GM12872 (cell line): ENCODE data around the gene AP3M1.

Experiments
- TF ChIP-seq, protein P1 (sequence below): IDR thresholded peaks from 3 replicates; pipeline ENCODE4 v1.5.1; 2011; ENCODE audit warnings: low read depth, mild to moderate bottlenecking, low read length, moderate library complexity; ENCODE audit not compliant: insufficient read depth

AP3M1 gene

DNA sequence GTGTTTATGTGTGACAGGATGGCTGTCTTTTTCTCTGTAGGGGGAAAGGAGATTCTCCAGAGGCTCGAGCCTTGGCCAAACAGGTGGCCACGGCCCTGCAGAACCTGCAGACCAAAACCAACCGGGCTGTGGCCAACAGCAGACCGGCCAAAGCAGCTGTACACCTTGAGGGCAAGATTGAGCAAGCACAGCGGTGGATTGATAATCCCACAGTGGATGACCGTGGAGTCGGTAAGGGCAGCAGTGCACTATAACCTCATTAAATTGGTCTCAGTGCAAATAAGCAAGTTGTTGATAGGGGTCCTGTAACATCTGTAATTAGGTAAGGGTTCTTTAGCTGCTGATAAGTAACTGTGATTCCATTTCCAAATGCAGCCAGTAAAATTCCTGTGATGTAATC is 56.4 kb downstream of the AP3M1 start:
- TF ChIP-seq, protein P1, sequence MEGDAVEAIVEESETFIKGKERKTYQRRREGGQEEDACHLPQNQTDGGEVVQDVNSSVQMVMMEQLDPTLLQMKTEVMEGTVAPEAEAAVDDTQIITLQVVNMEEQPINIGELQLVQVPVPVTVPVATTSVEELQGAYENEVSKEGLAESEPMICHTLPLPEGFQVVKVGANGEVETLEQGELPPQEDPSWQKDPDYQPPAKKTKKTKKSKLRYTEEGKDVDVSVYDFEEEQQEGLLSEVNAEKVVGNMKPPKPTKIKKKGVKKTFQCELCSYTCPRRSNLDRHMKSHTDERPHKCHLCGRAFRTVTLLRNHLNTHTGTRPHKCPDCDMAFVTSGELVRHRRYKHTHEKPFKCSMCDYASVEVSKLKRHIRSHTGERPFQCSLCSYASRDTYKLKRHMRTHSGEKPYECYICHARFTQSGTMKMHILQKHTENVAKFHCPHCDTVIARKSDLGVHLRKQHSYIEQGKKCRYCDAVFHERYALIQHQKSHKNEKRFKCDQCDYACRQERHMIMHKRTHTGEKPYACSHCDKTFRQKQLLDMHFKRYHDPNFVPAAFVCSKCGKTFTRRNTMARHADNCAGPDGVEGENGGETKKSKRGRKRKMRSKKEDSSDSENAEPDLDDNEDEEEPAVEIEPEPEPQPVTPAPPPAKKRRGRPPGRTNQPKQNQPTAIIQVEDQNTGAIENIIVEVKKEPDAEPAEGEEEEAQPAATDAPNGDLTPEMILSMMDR: no peak

DNA sequence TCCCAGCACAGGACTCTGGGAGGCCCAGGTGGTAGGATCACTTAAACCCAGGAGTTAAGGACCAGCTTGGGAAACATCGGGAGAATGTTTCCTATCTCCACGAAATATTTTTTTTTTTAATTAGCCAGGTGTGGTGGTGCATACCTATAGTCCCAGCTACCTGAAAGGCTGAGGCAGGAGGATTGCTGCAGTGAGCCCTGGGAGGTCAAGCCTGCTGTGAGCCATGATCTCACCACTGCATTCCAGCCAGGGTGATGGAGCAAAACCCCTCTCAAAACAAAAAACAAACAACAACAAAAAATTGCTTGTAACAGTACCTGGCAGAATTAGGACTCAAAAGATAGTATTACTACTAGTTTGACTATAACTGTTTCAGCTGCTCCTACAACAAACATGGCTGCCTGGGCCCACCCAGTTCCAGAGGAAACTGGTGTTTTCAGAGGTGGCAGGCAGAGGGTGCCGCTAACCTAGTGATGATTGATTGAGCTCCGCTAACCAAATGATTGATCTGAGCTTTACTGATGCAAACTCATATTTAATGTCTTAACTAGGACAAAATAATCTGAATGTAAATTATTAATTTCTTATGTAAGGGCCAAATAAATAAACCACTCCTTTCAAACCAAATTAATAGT is 57.0 kb downstream of the AP3M1 start:
- TF ChIP-seq, protein P1: no peak

DNA sequence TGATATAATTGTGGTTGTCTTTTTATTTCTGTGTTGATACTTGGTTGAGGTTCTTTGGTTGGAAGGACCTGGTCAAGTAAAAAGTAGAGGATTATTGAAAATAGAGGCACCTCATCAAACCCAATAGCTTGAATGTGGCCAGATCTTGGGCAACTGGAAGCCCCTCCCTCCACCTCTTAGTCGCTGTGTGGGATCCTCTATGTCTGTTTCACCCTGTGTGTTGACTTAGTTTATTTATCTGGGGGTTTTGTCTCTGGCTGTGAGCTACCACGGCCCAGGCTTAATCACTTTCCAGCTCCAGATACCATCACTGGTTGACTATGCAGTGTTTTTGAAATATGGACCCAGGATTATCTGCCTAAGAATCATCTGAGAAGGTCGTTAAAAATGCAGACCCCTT is 58.3 kb downstream of the AP3M1 start:
- TF ChIP-seq, protein P1: no peak

DNA sequence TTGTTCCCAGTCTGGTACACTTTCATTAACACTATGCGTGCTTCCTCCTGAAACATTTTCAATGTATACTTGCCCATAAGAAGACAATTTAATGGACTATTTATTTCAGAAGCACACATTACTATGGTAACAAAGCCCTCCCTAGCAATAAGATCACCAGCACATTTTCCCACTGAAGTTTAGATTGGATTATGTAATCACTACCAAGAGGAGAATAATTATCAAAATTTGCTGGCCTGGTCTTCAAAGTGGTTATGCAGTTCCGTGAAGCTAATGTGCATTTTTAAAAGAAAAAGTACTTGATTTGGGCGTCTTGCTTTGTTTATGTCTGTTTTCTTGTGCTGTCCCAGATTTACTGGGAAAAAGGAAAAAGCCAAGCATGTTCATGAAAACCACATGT is 61.9 kb downstream of the AP3M1 start:
- TF ChIP-seq, protein P1: no peak

DNA sequence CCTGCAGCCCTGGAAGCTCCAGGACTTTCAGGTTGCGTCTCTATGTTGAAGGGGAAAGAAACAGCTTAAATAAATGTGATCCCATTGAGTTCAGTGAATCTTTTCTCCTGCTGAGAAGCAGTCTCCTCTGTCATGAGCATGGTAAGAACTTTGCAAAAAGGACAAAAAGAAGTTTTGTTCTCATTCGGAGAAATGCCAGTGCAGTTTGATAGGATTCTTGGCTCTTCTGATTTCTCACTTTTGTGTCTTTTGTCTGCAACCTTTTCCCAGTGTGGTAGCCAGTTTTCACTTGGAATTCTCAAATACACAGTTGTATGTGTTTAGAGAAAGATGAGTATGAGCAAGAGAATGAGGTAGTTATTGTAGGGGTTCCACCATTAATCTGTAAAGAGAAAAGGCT is 64.3 kb downstream of the AP3M1 start:
- TF ChIP-seq, protein P1: no peak

DNA sequence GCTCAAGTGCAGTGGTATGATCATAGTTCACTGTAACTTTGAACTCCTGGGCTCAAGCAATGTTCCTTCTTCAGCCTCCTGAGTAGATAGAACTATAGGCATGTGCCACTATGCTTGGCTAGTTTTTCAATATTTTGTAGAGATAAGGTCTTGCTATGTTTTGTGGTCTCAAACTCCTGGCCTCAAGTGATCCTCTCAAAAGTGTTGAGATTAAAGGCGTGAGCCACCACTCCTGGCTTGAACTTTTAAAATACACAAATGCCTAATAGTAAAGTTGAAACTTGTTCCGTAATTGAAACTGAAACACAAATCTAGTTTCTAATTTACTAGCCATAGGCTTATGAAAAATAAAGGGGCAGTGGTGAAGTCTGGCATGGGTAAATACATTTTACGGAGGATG is 65.7 kb downstream of the AP3M1 start:
- TF ChIP-seq, protein P1: no peak

DNA sequence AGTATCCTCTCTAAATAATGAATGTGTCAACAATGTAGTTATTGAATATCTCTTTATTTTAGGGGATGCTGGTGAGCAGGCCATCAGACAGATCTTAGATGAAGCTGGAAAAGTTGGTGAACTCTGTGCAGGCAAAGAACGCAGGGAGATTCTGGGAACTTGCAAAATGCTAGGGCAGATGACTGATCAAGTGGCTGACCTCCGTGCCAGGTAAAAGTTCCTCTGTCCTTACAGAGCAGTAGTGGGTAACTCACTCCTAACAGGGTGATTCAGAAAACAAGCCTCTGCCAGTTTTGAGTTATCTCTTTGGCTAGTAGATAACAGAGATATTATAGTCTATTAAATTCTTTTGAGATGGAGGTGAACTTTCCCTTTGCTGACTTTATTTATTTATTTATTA is 67.3 kb downstream of the AP3M1 start:
- TF ChIP-seq, protein P1: no peak
